Stimulated activated naive CD8-positive, alpha-beta T cell treated with anti-CD3 and anti-CD28 coated beads, Interleukin-15, Interleukin-2, amounts not matched to agents 100 U/mL and 50 U/mL, for 24 hours (primary cell): ENCODE data around the gene ING3.
"Not testable (repeated sequence)": the region's sequence is repeated elsewhere in the genome, so short reads cannot be mapped to it uniquely, and the experiment has no call there.

Experiments used
- ATAC-seq: fragments of 150-1000 bp; cut with Tn5 transposase; one replicate; pipeline ENCODE4 v1.10.0; 2021
- DNase-seq: peaks from one replicate; pipeline ENCODE4 v3.0.0; 2021

ING3 gene

DNA sequence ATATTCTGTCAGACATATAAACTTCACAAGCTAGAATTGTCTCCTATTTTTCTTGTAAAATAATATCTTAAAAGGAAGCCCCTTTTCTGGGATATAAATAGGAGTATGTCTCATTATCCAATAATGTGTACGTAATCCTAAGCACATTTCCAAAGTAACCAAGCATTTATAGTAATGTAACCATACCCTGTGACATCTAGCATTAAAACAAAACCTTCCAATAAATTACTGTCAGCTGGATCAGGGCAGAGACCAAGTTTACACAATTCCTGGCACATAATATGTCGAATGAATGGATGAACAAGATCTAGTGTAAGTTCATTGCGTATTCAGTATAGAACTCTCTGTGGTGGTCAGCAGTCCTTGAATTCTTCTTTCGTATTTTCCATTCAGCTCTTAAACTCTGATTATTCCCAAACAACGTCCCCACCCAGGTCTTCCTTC, 52.2 kb downstream of the ING3 start:
- ATAC-seq: no peak
- DNase-seq: no peak

DNA sequence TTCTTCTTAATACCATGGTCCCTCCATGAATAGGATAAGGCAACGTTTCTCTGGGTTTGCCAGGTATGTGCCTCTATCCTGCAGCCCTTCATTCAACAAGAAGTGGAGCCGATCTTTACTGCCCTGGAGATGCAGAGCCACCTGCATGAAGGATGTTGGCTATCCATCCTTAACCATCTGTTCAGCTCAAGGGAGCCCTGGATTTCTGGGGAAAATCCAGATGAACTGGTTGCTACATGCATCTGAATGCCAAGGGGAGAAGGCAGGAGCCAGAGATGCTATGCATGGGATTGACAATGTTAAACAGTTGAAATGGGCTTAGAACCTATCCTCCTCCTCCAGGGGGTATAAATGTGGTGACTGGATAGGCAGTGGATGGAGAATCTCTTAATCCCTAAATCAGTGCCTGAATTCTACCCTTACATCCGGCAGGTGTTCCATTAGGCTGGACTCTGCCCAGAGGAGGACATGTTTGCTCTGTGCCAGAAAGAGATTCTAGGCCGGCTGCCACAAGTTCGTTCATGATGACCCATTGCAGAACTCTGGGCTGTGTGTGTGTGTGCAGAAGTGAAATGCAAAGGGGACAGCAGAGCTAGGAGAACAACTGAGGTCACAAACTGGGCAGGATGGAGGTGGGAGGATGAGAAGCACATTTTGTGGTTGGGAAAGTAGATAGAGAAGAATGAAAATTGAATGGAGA, 53.6 kb downstream of the ING3 start:
- ATAC-seq (no peak), DNase-seq (no peak)

DNA sequence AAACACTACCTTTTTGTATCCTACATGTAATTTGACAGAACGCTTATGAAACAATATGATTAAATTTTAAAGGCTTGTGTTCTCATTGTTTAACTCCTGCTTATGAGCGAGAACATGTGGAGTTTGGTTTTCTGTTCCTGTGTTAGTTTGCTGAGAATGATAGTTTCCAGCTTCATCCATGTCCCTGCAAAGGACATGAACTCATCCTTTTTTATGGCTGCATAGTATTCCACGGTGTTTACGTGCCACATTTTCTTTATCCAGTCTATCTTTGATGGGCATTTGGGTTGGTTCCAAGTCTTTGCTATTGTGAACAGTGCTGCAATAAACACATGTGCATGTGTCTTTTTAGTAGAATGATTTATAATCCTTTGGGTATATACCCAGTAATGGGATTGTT, 54.5 kb downstream of the ING3 start:
- not testable (repeated sequence) for ATAC-seq

GRCh38 chr7:121005996-121006584, 55.5 kb downstream of the ING3 start:
- DNase-seq (no peak), ATAC-seq (no peak)

More for the DNA sequence above, 54.5 kb downstream of the ING3 start:
- DNase-seq: not testable (repeated sequence)

DNA sequence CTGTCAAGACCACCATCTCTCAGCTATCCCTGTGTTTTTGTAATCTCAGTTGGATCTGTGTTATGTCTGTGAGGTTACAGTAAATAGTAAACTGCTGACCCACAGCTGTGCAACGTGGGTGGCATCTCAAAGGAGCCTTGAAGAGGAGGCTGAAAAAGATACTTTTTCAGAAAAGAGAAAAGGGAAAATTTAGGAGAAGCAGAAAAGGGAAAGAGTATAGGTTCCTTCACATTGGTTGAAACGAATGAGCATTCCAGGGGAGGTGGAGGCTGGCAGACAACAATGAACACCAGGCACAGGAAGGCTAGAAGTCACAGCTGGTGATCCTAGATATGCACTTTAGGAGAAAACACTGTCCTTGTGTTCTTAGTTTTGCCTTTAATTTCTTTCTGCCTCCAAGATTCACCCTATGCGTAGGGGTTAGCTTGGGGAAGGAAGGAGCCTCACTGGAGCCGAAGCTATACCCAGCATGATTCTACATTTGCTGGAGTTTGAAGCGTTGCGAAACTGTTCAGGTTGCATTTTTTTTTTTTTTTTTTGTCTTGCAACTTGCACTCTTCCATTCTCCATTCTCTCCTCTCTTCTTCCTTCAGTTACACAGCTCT, 56.2 kb downstream of the ING3 start:
- ATAC-seq (no peak), DNase-seq (no peak)

DNA sequence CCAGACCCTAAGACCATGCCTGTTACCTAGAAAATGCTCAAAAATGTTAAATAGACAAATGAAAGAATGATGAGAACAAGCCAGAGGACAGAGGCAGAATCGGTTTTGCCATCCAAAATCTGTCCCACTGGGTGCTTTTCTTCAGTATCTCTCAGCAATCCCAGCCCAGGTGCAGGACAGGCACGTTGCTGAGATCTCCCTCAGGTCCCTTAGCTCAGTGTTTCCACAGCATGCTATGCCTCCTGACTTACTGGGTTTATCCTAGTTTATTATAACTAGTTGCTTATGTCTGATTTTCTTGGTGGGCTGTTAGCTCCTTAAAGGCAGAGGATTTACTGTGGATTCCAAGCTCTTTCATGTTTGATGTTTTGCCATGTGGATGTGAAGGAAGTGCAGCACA, 58.2 kb downstream of the ING3 start:
- no peak for ATAC-seq
- no peak for DNase-seq

DNA sequence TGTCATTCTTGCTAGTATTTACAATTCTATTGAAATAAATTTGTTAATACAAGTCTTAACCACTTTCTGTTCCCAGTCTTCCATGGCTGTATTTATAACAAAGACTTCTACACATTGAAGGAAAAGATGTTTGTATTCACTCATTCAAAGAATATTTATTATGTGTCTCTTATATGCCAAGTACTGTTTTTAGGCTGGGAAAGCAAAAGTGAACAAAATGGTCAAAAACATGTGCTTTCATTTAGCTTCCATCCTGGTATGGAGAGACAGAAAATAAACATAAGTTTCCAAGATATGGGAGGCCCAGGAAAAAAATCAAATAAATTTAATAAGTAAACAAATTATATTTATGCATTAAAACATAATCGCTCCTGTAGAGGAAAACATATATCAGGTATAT, 60.8 kb downstream of the ING3 start:
- ATAC-seq: no peak

GRCh38 chr7:121012170-121012874, 61.7 kb downstream of the ING3 start:
- ATAC-seq (no peak), DNase-seq (no peak)

More for the DNA sequence above, 60.8 kb downstream of the ING3 start:
- no peak for DNase-seq

DNA sequence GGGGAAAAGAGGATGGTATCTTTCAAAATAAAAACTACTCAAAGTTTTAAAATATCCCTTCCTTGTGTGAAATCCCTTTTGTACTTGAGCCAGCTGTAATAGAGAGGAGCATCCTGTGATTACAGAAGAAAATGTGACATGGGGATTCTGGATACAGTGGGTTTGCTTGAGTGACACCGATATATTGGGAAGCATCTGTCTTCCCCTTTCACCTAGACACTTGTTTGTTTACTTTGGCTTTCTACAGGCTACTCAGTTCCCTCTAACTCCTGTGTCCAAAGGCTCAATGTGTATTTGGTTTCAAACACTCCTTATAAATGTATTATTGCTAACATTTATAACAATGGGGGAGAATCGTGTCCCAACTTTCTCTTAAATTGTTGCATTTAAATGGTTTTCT, 62.3 kb downstream of the ING3 start:
- ATAC-seq (no peak), DNase-seq (no peak)

DNA sequence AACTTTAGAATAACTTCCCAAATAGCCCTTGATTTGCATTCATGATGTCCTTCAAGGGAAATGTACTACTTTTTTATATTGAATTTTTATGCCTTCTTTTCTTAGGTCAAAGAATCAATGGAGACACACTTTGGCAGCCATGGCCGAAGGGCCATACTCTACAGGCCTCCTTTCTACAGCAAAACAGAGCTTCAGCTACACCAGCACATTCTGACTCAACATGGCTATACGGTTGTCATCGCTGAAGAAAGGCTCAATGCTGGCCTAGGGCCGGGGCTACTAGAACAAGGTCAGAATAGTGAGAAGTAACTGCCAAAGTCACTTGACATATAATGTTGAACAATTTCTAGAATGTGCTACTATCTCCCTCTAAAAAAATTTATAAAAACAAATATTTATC, 65.0 kb downstream of the ING3 start:
- no peak for ATAC-seq
- DNase-seq: no peak

DNA sequence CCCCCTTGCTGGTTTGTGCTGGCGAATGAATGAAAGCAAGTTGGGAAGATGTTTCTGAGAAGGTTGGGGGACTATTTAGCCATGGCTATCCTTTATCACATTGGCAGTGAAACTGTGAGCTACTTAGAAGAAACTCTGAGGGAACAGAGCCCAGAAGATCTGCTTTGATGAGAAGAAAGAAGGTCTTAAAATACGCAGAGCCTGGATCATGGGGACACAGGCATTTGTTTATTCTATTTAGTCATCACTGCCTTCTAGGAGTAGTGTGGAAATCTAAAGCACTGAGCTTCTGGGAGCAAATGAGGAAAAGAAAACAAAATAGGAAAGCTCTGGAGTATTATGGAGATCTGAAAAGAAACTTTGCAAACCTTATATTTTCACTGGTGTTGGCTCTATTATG, 66.4 kb downstream of the ING3 start:
- no peak for DNase-seq
- ATAC-seq: no peak

DNA sequence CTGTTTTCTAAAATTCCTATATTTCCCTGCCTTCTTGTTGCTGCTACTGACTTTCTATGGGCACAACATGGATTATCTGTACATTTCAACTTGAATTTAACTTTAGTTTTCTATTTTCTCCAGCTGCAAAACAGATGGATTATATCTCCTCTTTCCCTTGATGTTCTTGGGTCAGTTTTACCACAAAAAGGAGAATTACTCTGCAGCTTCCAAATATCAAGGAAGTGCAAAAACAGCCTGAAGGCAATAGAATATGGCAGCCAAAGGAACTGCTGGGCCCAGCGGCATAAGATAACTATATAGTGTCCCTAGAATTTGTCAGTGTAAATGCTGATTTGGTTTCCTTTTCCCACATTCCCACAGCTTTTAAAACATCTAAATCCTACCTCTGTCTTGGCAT, 67.0 kb downstream of the ING3 start:
- DNase-seq (no peak), ATAC-seq (no peak)

DNA sequence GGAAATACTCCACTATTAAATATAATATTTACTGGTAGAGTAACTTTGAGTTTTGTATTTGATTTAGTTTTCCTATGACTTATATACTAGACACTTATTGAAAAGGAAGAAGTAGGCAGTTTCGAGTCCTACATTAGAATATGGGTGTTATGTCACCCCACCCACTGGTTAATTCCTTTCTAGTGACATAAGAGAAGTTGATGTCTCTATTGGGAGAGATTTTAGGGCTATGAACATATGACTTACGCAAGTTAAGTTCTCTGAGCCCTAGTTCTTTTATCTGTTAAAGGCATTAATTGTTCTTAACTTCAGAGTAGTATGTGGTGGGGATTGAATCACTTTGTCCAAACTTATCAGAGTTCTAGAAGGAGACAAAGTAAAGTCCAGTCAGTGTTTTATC, 68.4 kb downstream of the ING3 start:
- no peak for DNase-seq
- ATAC-seq: no peak

GRCh38 chr7:121020249-121020988, 69.8 kb downstream of the ING3 start:
- ATAC-seq (no peak), DNase-seq (no peak)

DNA sequence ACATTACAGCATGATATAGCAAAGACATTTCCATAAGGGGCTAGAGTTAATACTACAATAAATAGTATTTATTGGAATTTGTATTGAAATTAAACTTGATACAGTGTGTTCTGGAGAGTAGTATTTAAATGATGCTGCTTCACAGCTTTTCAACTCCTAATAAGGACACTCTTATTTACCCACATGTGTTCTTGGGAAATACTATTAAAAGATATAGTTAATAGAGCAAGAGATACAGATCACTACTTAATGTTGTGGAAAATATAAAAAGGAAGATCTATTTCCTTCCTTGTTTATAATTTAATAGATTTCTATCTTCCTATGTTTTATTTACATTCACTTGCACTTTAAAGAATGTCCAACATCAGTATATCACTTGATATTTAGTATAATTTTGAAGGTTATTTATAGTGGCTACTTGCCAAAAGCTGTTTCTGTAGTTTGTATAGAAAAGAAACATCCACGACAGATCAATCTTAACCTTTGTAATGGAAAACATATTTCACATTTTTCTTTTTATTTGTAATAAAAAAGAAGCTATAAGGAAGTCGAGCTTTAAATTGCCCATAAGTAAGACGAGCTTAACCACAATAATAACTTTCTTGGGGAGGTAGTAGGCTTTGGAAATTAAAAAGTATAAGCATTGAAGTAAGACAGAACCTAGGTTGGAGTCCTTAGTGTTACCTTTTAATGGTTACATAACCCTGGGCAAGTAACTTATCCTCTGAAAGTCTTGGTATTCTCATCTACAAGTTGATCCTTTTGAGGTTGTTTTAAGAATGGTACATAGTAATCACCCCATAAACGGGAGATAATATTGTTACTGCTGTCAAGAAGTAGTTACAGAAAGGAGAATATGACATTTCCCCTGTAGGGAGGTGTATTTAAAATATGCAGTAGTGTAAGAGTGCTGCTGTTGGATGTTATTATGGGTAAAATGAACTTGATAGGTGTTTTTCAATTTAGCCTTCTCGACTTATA, 70.7 kb downstream of the ING3 start:
- no peak for DNase-seq

GRCh38 chr7:121023194-121023593, 72.6 kb downstream of the ING3 start:
- DNase-seq (no peak), ATAC-seq (no peak)

More for the DNA sequence above, 70.7 kb downstream of the ING3 start:
- no peak for ATAC-seq

DNA sequence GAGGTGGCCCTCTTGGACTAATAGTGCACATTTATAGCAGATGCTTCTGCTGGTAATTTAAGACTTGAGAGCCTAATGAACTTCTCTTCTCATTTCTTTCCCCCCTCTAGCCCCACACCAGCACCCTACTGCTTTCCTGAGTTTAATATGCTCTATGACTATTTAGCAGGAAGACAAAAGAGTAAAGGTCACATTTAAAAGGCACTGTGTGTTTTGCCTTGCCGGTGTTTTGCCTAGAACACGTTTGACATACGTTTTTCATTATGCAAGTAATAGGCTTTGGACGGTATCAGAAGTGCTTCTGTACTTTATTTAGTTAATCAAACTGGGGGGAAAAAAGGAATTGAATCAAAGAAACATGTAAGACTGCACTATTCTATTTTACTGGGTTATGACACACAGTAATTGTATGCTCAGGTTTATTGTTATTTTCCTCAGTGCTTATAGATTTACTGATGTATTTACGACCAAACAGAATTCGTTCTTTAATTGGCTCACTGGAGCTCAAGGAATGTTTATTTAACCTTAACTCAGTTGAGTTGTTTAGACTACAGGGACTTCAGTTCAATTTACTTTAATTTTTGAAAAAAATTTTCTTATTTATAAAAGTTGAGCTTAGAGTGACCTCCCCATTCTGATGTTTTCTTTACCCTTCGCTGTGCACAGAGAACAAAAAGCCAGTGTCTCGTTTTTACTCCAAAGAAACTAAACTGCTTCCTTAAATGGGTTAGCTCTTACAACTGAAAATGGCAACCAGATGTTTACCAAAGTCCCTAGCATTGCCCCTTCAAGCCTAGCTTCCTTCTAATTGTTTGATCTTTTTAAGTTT, 73.3 kb downstream of the ING3 start:
- no peak for DNase-seq
- ATAC-seq: no peak

DNA sequence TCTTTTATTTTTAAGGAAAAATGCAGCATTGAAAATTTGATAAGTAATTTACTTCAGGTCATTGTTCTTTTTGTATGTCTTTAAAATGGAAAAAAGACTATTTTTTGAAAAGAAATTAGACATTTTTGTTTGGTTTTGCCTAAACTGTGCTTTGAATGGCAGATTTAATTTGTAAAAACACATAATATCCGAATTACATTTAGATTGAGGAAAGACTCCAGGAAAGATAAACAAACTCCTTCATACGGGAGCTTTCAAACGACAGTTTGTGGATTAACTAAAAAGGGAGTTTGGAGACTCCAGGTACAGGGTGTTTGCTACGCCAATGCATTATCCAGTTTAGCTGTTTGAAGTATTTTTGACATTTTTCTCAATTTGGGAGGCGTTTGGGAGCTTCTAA, 74.0 kb downstream of the ING3 start:
- ATAC-seq (no peak), DNase-seq (no peak)

DNA sequence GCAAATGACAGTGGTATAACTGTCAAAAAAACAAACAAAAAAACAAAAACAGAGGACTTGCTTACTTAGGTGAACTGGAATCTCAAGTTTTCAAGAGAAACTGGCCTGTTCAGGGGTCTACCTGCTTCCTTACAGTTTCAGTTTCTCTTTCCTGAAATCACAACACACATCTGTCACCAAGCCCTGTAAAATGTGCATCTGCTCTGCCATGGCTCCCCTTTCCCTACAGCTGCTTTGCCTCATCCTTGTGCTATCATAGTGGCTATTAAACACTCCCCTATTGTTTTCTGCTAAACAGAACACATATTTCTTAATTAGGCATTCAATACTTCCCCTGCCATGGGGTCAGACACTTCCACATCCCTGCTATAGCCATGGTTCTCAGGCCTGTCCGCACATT, 75.6 kb downstream of the ING3 start:
- no peak for ATAC-seq
- DNase-seq: no peak

DNA sequence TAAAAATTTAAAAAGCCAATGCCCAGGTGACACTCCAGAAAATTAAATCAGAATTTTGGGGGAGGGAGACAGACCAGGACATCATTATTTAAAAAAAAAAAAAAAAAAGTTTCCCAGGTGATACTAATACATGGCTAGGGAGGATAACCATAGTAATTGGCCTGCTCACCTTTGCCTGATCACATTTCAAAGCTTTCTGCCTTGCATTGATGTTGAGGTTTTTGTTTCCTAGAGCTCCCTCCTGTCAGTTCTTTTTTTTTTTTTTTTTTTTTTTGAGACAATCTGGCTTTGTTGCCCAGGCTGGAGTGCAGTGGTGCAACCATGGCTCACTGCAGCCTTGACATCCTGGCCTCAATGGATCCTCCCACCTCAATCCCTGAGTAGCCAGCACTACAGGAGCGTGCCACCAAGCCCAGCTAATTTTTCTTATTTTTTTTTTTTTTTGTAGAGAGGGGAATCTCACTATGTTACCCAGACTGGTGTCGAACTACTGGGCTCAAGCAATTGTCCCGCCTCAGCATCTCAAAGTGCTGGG, 76.1 kb downstream of the ING3 start:
- ATAC-seq (no peak), DNase-seq (no peak)
